ENCODE measurements around the gene LINC00305. TPM values are rescaled to one million over a fixed set of nuclear protein-coding genes. Genes with fewer than 3 reads are reported as not detected.

The LINC00305 gene
- total RNA-seq, 2 experiments from 2014 or later, result not detected

DNA sequence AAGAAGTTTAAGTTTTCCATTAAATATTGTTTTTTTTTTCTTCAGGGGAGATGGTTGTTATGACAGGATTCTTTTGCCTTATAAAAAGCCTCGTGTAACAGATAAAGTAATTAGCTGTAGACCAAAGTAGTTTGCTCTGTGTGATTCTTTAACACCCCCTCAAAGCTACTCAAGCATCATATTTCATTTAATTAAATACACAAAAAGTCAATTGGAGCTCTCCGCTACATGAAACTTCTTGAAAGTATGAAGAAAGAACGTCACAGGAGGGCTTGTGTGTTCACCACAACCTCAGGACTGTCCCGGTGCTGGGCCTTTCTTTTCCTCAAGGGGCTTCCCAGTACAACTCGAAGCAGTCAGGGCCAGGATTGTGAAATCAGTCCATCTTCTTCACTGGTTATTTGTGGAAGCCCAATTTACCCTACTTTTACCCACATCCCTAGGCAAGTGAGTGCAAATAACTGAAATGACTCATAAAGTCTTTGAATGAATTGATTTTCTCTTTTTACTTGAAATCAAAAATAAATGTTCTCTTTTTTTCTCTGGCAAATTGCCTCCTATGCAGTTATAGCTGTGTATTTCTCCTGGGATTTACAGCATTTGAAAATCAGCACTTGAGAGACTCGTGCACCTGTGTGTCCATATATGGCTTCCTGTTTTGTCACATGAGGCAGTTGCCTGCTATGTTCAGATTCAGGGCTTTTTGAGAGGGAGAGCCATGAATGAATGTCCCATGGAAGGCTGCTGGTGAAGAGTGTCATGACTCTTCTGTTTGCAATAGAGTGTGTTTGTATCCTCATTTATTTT lies 48.6 kb downstream of the LINC00305 start:
- Mint-ChIP-seq H3K4me1 (no peaks in the 10 kb centered on the region), H3K36me3 (no peaks in the 10 kb centered on the region)
- CTCF ChIA-PET, result no interaction called here

DNA sequence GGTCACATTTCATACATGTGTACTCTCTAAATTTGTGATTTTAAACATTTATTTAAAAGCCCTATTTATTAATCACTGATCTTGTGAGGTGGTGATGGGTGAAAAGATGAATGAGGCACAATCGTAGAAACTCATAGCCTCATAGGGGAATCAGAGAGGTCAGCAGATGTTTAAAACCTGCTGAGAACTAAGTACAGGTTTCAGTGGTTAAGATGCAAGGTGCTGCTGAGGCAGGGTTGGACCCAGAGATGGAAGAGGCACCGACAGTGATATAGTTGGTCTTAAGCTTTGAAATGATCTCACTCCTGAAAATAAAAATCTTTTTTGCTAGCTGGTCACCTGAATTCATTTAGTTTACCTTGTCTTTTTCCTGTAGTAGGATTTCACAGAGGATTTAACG lies 49.6 kb downstream of the LINC00305 start:
- ATAC-seq (no peak), DNase-seq (no peak)
- Mint-ChIP-seq H3K9me3 (ENCODE audit: low read depth) (no peaks in the 10 kb centered on the region), H3K27ac (no peak overlapping the region), H3K4me3 (no peak overlapping the region), H3K4me1 (no peaks in the 10 kb centered on the region), H3K27me3 (no peaks in the 10 kb centered on the region), H3K36me3 (no peaks in the 10 kb centered on the region)
- CTCF ChIA-PET, result no interaction called here

More for the DNA sequence above, 48.6 kb downstream of the LINC00305 start:
- no peak for DNase-seq
- no peak for ATAC-seq
- Mint-ChIP-seq H3K4me3 (no peak overlapping the region), H3K9me3 (ENCODE audit: low read depth) (no peaks in the 10 kb centered on the region), H3K27me3 (no peaks in the 10 kb centered on the region), H3K27ac (no peak overlapping the region)

DNA sequence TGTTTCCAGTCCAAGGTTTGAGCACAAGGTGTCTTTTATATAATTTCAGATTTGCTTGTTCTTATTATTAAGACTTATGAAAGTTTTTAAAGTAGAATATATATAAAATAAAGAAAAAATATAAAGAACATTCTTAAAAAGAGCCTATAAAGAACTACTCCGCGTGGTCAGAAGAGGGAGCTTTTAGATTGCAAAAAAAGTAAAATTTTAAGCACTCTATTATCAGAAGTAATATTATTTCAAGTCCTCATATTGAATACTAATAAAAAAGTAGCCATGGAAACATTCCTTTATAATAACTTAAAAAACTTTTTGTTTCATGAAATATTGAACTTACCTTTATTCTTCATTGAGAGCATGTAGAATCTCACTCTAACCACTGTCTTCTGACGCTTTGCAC lies 51.4 kb downstream of the LINC00305 start:
- H3K4me1 Mint-ChIP-seq, result no peaks in the 10 kb centered on the region
- H3K36me3 Mint-ChIP-seq, result no peaks in the 10 kb centered on the region
- DNase-seq (no peak), ATAC-seq (no peak)
- no peak overlapping the region for H3K4me3 Mint-ChIP-seq
- no peaks in the 10 kb centered on the region for H3K27me3 Mint-ChIP-seq
- H3K27ac Mint-ChIP-seq, result no peak overlapping the region
- CTCF ChIA-PET, result no interaction called here
- no peaks in the 10 kb centered on the region for H3K9me3 Mint-ChIP-seq (ENCODE audit: low read depth)

DNA sequence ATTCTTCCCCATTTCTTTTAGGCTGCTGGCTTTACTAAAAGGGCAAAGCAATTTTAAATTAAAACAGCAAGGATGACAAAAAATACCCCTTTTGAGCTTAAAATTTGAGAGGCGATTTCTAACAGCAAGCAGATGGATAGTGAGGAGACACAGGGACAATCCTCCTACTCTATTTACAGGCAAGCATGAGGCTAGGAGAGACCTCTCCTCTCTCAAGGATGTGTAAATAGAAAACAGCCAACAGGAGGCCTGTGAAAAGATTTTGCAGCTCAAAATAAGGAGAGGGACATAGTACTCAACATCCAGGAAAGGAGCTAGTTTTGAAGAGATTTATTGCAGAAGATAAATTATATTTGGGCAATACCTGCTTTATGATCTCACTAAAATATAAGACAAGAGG lies 53.8 kb downstream of the LINC00305 start:
- ATAC-seq (no peak), DNase-seq (no peak)
- Mint-ChIP-seq H3K27ac (no peak overlapping the region), H3K4me3 (no peak overlapping the region), H3K36me3 (no peaks in the 10 kb centered on the region), H3K27me3 (no peaks in the 10 kb centered on the region), H3K9me3 (ENCODE audit: low read depth) (no peaks in the 10 kb centered on the region), H3K4me1 (no peaks in the 10 kb centered on the region)
- CTCF ChIA-PET, result no interaction called here

DNA sequence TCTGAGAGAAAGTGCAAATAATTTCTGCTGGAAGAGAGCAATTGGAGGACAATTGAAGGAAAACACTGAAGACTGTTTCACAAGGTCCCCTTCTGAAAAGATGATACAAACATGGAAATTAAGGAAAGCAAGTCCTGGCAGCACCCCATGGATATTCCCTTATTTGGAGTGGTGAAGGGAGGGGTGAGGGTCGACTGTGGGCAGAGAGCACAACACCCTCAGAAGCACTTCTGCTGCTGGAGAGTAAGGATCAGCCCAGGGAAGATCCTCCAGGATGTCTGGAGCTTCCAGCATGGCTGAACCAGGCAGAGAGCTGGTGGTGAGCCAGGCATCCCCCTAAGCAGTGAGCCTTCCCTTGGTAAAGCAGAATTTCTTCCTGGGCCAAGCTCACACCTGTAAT lies 54.7 kb downstream of the LINC00305 start:
- Mint-ChIP-seq H3K27ac (no peak overlapping the region), H3K9me3 (ENCODE audit: low read depth) (no peaks in the 10 kb centered on the region), H3K36me3 (no peaks in the 10 kb centered on the region), H3K4me3 (no peak overlapping the region), H3K4me1 (no peaks in the 10 kb centered on the region), H3K27me3 (no peaks in the 10 kb centered on the region)
- CTCF ChIA-PET, result no interaction called here
- no peak for DNase-seq
- no peak for ATAC-seq

DNA sequence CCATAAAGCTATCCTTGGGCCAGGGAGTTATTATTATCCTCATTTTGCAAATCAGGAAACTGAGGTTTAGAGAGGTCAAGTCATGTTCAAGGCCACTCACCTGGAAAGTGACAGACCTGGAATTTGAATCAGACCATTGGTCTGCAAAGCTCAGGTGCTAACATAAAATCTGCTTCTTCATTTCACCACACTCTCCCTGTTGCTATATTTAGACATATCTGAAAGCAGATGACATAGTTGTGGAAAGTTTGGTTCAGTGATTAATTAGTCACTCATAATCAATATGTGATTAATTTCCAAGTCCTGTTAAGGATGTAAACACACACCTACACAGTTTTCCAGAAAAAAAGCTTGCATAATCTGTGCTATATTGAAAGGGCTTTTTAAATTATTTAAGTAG lies 57.4 kb downstream of the LINC00305 start:
- no peak for ATAC-seq
- DNase-seq, result no peak
- Mint-ChIP-seq H3K36me3 (no peaks in the 10 kb centered on the region), H3K4me1 (no peaks in the 10 kb centered on the region), H3K27me3 (no peaks in the 10 kb centered on the region), H3K27ac (no peak overlapping the region), H3K4me3 (no peak overlapping the region), H3K9me3 (ENCODE audit: low read depth) (no peaks in the 10 kb centered on the region)
- CTCF ChIA-PET, result no interaction called here

DNA sequence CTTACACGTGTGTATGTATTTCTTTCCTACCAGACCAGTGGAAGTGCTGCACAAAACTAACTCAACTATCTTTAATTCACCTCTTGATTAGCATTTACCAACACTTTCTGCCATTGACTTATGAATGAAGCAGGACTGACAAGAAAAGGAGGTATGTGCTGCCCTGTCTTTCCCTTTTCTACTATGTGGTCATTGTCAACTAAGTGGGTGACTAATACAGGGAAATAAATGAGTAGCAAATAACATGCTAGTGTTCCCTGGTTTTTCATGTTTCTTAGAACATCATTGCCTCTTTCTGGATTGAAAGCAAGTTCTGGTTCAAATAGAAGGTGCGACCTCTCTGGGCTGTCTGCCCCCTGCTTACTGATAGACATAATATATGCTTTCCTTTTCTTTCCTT lies 58.0 kb downstream of the LINC00305 start:
- H3K27ac Mint-ChIP-seq, result no peak overlapping the region
- H3K9me3 Mint-ChIP-seq (ENCODE audit: low read depth), result no peaks in the 10 kb centered on the region
- H3K36me3 Mint-ChIP-seq, result no peaks in the 10 kb centered on the region
- no peaks in the 10 kb centered on the region for H3K4me1 Mint-ChIP-seq
- no peak for DNase-seq
- CTCF ChIA-PET, result no interaction called here
- no peaks in the 10 kb centered on the region for H3K27me3 Mint-ChIP-seq
- no peak overlapping the region for H3K4me3 Mint-ChIP-seq
- no peak for ATAC-seq

DNA sequence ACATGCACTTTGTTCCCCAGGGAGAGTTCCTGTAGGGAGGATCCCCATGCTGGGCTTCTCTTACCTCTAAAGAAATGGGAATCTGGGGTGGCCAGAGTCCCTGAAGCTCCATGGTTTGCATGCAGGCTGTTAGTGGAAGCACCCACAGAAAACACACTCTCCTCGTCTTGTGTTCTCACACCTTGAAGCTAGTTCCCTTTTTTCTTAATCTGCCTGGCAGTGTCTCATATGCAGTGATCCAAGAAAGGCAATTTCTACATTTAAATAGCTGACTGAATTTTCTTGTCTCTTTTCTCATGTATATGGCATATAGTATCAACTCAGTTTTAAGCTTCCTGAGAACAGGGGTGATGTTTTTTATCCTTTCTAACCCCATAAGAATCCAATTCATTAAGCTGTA lies 65.0 kb downstream of the LINC00305 start:
- H3K4me1 Mint-ChIP-seq, result no peaks in the 10 kb centered on the region
- no peaks in the 10 kb centered on the region for H3K36me3 Mint-ChIP-seq
- H3K27ac Mint-ChIP-seq, result no peak overlapping the region
- CTCF ChIA-PET, result no interaction called here
- no peaks in the 10 kb centered on the region for H3K27me3 Mint-ChIP-seq
- no peak overlapping the region for H3K4me3 Mint-ChIP-seq
- ATAC-seq (no peak), DNase-seq (no peak)
- H3K9me3 Mint-ChIP-seq (ENCODE audit: low read depth), result no peaks in the 10 kb centered on the region

DNA sequence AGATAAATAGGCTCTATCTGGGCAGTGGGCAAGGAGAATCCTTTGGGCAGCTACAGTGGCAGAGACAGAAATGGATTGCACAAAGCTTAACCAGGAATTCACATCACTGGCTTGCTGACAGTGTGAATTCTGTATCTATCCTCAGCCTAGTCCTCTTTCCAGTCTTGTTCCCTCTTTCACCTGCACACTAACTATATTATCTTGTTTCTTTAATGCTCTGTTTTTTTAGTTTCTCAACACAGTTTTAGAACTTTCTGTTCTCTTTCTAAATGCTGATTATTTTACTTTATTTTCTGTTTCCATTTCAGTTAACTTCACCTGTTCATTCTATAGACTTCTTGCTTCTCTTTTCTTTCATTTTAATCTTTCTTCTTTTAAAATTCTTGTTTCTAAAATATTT lies 66.4 kb downstream of the LINC00305 start:
- H3K4me1 Mint-ChIP-seq, result no peaks in the 10 kb centered on the region
- H3K27ac Mint-ChIP-seq, result no peak overlapping the region
- H3K36me3 Mint-ChIP-seq, result no peaks in the 10 kb centered on the region
- H3K9me3 Mint-ChIP-seq (ENCODE audit: low read depth), result no peaks in the 10 kb centered on the region
- DNase-seq, result no peak
- no peak for ATAC-seq
- CTCF ChIA-PET, result no interaction called here
- H3K4me3 Mint-ChIP-seq, result no peak overlapping the region
- H3K27me3 Mint-ChIP-seq, result no peaks in the 10 kb centered on the region

DNA sequence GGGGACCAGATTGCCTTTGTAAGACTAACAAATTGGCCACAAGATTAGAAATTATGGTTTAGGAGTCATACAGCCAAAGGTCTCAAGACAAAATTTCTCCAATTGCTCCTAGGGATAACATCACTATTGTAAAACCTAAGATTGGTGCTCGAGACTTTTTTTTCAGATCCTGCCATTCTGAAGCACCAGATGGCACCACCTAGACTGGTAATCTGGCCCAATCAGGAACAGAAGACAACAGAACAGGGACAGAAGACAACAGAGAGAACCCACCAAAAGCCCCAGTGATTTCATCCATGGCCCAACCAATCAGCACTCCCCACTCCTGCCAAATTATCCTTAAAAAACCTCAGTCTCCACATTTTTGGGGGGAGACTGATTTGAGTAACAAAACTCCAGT lies 66.8 kb downstream of the LINC00305 start:
- CTCF ChIA-PET, result no interaction called here
- Mint-ChIP-seq H3K27ac (no peak overlapping the region), H3K36me3 (no peaks in the 10 kb centered on the region), H3K4me3 (no peak overlapping the region), H3K4me1 (no peaks in the 10 kb centered on the region), H3K27me3 (no peaks in the 10 kb centered on the region), H3K9me3 (ENCODE audit: low read depth) (no peaks in the 10 kb centered on the region)
- DNase-seq, result no peak
- ATAC-seq, result no peak

DNA sequence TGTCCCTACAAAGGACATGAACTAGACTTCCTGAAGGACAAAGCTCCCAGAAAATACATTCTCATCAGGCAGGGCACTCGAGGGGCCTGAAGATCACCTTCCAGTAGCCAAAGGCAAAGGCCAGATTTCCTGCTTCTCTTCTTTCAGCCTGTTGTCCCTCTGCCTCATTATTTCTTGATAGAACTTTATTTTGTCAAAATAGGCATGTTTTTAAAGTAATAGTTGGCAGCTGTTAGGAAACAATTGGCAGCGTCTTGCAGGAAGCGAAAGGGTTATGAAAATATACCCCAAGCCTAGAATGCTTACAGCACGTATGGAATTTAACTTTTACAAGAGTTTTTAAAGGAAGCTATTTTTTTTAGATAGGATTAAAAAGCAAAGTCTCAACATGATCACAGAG lies 74.9 kb downstream of the LINC00305 start:
- no peak for ATAC-seq
- CTCF ChIA-PET, result no interaction called here

DNA sequence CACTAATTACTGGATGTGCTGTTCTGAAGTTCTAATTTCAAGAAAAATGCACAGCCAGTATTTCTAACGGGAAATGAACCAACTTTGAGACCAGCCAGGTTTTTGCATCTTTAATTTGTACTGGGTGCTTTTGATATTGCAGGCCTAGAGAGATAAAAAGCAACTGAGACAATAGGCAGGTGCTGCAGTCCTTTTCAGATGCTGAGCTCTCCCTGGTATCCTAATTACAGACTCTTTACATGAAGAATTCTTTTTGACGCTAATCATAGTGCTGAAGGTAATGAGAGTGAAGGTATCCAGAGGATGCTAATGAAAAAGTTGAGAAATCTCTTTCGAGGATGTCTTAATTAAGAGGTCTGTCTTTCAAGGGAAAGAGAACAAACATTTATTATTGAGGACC lies 93.9 kb downstream of the LINC00305 start:
- Mint-ChIP-seq H3K36me3 (no peaks in the 10 kb centered on the region), H3K27me3 (no peaks in the 10 kb centered on the region), H3K4me1 (no peaks in the 10 kb centered on the region), H3K9me3 (ENCODE audit: low read depth) (peaks cover 2% of the 10 kb centered on the region), H3K4me3 (no peak overlapping the region), H3K27ac (no peak overlapping the region)
- no peak for DNase-seq
- no peak for ATAC-seq
- CTCF ChIA-PET, result no interaction called here

More for the DNA sequence above, 74.9 kb downstream of the LINC00305 start:
- no peaks in the 10 kb centered on the region for H3K4me1 Mint-ChIP-seq
- H3K36me3 Mint-ChIP-seq, result no peaks in the 10 kb centered on the region
- no peak overlapping the region for H3K27ac Mint-ChIP-seq
- no peaks in the 10 kb centered on the region for H3K9me3 Mint-ChIP-seq (ENCODE audit: low read depth)
- no peak overlapping the region for H3K4me3 Mint-ChIP-seq
- no peaks in the 10 kb centered on the region for H3K27me3 Mint-ChIP-seq
- DNase-seq, result no peak

DNA sequence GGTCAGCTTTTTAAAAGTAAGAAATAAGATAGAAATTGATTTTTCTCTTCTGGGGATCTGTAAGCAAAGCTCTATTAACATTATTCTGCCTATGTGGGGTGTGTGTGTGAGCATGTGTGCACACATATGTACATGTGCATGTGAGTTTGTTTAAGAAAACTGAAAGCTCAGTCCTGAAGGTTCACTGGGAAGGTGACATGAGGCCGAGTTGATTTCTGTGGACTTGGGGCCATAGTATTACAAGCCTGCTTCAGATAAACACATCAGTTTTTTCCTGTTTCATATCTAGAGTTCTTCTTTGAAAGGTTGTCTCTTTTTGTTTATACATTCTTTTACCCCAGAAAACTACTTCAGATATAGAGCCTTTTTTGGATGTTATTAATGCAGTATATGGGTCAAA lies 95.6 kb downstream of the LINC00305 start:
- H3K4me3 Mint-ChIP-seq, result no peak overlapping the region
- H3K9me3 Mint-ChIP-seq (ENCODE audit: low read depth), result no peaks in the 10 kb centered on the region
- no peak overlapping the region for H3K27ac Mint-ChIP-seq
- DNase-seq, result no peak
- H3K27me3 Mint-ChIP-seq, result no peaks in the 10 kb centered on the region
- H3K4me1 Mint-ChIP-seq, result no peaks in the 10 kb centered on the region
- CTCF ChIA-PET, result interaction anchor here (0.7 kb wide), 1 partner anchor 187 kb away, joined by 4 read pairs; no protein-coding TSS in a partner anchor
- no peaks in the 10 kb centered on the region for H3K36me3 Mint-ChIP-seq
- no peak for ATAC-seq

DNA sequence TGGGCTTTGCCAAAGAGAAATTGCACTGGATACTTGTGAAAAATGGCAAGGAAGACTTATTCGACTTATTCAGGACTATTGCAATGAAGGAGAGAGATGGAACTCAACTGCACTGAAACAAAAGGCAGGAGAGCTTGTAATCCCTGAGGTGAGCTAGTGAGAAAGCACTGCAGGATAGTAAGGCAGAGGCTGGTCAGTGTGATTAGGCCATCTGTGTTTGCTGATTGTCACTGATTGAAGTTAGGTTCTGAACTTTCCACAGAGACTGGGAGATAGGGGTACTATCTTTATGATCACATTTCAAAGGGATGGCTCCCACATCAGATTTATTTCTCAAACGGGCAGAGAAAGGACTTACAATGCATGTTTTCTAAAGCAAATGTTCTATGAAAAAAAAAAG lies 96.1 kb downstream of the LINC00305 start:
- Mint-ChIP-seq H3K9me3 (ENCODE audit: low read depth) (no peaks in the 10 kb centered on the region), H3K4me1 (no peaks in the 10 kb centered on the region), H3K27me3 (no peaks in the 10 kb centered on the region), H3K36me3 (no peaks in the 10 kb centered on the region), H3K4me3 (no peak overlapping the region), H3K27ac (no peak overlapping the region)
- DNase-seq (no peak), ATAC-seq (no peak)
- CTCF ChIA-PET, result interaction anchor here (0.7 kb wide), 1 partner anchor 188 kb away, joined by 4 read pairs; no protein-coding TSS in a partner anchor

DNA sequence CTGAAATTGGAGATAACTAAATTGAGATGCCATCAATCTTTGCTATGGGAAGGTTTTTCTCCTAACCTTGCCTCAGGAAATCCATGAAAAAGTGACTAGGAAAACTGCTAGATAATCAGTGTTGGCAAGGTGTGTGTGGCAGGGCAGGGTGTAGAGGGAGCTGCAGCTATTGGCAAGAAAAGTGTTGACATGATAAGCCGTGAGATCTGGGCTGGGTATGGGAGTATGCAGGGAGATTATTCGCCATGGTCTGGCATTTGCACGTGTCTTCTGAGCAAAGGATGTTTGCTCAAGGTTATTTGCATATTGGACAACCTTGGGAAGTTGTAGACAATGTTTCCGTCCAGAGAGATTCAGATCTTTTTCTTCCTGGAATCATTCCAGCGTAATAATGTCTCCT lies 104.3 kb downstream of the LINC00305 start:
- DNase-seq (no peak), ATAC-seq (no peak)
- Mint-ChIP-seq H3K27me3 (no peaks in the 10 kb centered on the region), H3K9me3 (ENCODE audit: low read depth) (no peaks in the 10 kb centered on the region), H3K4me3 (no peak overlapping the region), H3K36me3 (no peaks in the 10 kb centered on the region), H3K27ac (no peak overlapping the region), H3K4me1 (no peaks in the 10 kb centered on the region)
- CTCF ChIA-PET, result no interaction called here
